HG02884 (cell line): ENCODE measurements around the gene TUT1.
"Not testable (repeated sequence)": the region's sequence is repeated elsewhere in the genome, so short reads cannot be mapped to it uniquely, and the experiment has no call there.

Experiments used
- ATAC-seq: cut with Tn5 transposase; IDR thresholded peaks from one replicate; pipeline ENCODE4 v1.9.1; 2021; ENCODE audit warnings: mild to moderate bottlenecking, moderate library complexity; ENCODE audit not compliant: unreplicated experiment

Gene TUT1

GRCh38 chr11:62591448-62592145 lies at the start of gene TUT1:
TSS of gene TUT1 (minus strand) at chr11:62591523. CDS start at chr11:62591485, 38 bp downstream.
- ATAC-seq, result peak; percentile 87

- no peak for ATAC-seq
Measured at GRCh38 chr11:62632492-62632891, 41.2 kb upstream of the TUT1 start.

GRCh38 chr11:62627713-62628112 lies 36.4 kb upstream of the TUT1 start:
- ATAC-seq, result no peak

DNA sequence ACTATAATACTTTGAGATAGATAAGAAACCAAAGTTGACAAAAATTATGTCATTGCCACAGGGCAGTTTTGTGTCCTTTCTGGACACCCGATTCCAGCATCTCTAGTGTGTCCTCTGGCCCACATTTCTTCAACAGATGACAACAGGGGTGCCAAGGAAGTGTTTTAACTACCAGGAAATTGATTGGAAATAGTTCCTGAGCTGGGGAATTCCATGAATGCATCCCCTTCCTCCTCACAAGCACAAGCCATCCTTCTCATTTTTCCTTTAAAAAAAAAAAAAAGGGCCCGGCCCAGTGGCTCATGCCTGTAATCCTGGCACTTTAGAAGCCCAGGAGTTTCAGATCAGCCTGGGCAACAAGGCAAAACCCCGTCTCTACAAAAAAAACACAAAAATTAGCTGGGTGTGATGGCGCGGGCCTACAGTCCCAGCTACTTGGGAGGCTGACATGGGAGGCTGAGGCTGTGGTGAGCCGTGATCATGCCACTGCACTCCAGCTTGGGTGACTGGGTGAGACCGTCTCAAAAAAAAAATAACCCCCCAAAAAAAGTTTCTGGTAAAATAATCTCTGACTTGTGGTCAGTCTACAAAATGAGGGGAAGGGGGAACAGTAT lies 31.3 kb upstream of the TUT1 start:
- no peak for ATAC-seq

DNA sequence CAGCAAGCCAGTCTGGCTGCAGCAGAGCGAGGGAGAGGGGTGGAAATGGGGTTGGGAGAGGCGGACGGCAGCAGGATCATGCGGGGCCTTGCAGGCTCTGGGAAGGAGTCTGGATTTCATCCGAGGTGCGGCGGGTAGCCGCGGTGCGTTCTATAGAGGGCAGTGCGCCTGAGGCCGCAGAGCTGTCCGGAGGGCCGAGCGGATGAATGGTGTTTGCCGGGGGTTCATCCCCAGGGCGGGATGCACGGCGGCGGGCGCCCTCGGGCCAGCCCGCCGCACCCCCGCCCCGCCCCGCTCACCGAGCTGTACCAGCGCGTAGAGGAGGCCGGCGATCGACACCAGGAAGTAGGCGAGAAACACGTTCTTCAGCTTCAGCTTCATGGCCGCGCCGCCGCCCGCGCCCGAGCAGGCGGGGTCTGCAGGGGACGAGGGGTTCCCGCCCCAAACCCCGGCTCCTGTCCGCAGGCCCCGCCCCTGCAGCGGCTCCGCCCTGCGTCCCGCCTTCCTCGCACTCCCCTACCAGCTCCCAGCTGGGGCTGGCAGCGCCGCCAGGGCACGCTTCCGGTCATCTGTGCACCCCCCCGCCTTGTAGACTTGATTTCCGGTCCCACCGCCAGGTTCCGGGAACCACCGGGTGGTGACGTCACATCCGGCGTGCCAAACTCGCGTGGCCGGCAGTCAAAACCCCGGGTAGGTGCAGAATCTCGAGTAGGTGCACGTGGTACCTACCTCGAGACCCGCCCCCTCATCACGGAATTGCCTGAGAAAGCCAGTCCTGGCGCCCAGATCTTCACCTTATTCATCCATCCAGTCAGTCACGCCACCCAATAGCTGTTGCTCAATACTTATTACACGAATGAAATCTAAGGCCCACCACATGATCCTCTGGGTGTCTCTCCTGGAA lies 30.5 kb upstream of the TUT1 start, which contains the start of gene B3GAT3:
B3GAT3 (minus strand) TSS at position 420 of the 904 bp plus-strand sequence; CDS start at position 381, 39 bp downstream.
- peak; percentile 90 for ATAC-seq

DNA sequence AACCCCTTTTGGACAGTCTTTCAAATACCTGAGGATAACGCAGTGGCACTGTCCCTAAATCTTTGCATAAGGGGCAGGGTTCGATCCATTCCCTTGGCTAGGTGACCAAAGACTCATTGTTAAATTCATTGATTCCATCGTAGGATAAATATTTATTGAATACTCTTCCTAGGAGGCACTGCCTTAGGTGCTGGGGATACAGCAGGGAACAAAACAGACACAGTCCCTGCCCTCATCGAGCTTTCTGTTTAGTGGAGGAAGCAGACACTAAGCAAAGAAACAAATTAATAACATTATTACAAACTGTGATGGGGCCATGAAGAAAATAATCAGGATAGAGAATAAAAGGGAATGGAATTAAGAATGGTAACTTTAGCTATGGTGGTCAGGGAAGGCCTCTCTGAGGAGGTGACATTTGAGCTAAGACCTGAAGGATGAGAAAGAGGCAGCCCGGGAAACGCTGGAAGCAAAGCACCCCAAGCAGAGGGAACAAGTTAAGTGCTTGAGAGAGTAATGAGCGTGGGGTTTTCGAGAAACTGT lies 29.8 kb upstream of the TUT1 start:
- ATAC-seq, result no peak

- not testable (repeated sequence) for ATAC-seq
Measured at GRCh38 chr11:62616957-62617356, 25.6 kb upstream of the TUT1 start.

DNA sequence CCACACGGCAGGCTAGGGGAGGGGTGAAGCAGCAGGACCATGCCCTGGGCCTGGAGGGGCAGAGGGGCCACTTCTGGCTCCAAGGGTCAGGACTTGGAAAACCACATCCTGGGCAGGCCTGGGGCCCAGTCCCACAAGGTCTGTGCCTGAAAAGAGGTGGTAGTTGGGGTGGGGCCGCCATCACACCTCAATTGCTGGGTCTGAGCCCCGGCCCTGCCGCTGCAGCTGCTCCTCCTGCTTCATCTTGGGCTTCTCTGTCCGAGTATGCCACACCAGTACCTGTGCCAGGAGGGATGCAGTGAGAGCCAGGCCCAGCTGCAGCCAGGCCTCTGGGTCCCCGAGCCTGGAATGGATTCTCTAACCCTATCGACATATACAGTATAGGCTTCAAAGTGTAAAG lies 24.2 kb upstream of the TUT1 start:
- no peak for ATAC-seq

- ATAC-seq, result no peak
Measured at GRCh38 chr11:62614275-62614674, 23.0 kb upstream of the TUT1 start.

- ATAC-seq, result no peak
Measured at GRCh38 chr11:62613291-62613778, 22.0 kb upstream of the TUT1 start.

GRCh38 chr11:62612366-62613290 lies 21.3 kb upstream of the TUT1 start, which contains the start of the genes EML3 and ROM1:
TSS of gene EML3 (minus strand) at chr11:62612775. CDS start at chr11:62612457, 318 bp downstream.
TSS of gene ROM1 (plus strand) at chr11:62613257. CDS start at chr11:62613282, 25 bp downstream.
- peak; percentile 52 for ATAC-seq

DNA sequence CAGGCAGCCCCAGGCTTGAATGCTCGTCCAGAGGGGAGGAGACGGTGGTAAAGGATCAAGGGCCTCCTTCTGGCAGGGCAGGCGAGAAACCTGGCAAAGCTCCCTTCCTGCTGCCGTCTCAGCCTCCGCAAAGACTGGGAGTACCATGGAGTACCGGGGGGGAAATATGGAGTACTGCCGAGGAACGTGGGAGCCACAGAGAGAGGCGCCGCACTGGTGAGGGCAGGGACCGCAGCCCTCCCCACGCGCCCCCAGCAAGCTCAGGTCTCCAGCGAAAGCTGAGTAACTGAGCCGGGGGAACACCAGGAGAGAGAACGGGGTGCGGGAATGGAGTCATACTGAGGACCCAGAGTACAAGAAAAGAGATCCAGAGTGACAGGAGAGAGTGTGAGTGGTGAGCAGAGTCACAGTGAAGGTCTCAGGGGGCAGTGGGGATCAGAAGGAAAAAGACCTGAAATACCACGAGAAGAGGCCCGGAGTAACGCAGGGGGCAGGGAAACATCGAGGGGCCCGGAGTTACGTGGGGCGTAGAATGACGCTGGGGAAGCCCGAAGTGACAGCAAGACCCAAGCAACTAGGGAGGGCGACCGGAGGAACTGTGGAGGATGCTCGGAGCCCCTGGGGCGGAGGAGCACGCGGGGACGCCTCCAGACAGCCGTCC lies 20.5 kb upstream of the TUT1 start:
- ATAC-seq, result peak; percentile 23

- no peak for ATAC-seq
Measured at GRCh38 chr11:62610814-62611704, 19.7 kb upstream of the TUT1 start.

GRCh38 chr11:62610403-62610802 lies 19.1 kb upstream of the TUT1 start:
- ATAC-seq, result no peak

DNA sequence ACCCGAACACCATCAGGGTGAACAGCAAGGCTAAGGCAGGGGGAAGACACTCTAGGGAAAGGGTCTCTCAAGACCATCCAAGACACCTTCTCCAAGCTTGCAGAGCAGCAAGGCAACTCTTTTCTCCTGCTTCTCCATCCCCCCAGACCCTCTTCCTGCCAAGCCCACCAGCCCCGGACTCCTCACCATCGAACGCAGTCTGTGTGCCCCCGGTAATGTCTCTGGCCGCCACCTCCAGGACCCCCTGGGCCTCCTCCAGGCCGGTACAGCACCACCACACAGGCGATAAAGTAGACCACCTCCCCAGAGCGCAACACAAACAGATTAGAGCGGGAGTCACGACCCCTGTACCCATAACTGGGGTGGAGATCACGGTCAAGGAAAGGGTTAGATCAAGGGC lies 17.5 kb upstream of the TUT1 start:
- ATAC-seq, result no peak

DNA sequence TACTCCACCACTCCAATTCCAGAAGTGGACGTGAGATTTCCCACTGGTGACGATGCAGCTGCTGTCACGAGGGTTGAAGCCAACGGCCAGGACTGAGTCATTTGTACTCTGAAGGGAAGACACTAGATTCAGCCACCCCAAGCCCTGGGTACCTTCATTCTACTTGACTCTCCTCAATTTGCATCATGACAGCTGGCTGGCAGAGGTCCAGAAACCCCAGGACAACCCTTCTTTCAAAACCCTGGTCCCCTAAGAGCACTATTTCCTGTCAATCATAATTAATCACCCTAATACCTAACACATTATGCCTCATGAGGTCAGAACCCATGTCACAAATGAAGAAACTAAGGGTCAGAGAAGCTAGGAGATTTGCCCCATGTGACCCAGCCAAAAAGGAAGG lies 16.4 kb upstream of the TUT1 start:
- no peak for ATAC-seq

GRCh38 chr11:62605902-62606301 lies 14.6 kb upstream of the TUT1 start:
- no peak for ATAC-seq

GRCh38 chr11:62605467-62605866 lies 14.1 kb upstream of the TUT1 start:
- ATAC-seq, result no peak
